ENCODE measurements around the gene GPAT3.

DNA sequence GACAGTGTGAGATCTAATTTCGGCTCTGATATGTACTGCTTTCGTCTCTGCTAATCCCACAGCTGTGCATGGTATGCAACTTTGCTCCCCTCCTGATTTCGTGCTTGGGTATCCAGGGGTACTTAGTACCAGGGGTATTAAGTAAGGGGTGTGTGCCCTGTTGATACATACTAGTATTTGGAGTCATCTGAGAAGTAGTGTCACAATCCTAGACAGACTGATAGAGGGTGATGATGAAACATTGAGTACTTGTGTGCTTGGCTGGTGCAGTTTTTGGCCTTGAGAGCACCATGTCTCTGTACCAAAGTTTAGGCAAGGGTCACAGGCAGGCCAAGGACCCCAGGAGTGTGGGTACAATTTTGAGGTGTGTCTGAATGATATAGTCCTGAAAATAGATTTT, 10.9 kb downstream of the GPAT3 start:
- TF ChIP-seq ZNF707 (tag by site-specific recombination; IDR thresholded peaks at IDR 0.05): no peak
- TF ChIP-seq, protein P1, sequence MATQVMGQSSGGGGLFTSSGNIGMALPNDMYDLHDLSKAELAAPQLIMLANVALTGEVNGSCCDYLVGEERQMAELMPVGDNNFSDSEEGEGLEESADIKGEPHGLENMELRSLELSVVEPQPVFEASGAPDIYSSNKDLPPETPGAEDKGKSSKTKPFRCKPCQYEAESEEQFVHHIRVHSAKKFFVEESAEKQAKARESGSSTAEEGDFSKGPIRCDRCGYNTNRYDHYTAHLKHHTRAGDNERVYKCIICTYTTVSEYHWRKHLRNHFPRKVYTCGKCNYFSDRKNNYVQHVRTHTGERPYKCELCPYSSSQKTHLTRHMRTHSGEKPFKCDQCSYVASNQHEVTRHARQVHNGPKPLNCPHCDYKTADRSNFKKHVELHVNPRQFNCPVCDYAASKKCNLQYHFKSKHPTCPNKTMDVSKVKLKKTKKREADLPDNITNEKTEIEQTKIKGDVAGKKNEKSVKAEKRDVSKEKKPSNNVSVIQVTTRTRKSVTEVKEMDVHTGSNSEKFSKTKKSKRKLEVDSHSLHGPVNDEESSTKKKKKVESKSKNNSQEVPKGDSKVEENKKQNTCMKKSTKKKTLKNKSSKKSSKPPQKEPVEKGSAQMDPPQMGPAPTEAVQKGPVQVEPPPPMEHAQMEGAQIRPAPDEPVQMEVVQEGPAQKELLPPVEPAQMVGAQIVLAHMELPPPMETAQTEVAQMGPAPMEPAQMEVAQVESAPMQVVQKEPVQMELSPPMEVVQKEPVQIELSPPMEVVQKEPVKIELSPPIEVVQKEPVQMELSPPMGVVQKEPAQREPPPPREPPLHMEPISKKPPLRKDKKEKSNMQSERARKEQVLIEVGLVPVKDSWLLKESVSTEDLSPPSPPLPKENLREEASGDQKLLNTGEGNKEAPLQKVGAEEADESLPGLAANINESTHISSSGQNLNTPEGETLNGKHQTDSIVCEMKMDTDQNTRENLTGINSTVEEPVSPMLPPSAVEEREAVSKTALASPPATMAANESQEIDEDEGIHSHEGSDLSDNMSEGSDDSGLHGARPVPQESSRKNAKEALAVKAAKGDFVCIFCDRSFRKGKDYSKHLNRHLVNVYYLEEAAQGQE (tag by site-specific recombination; IDR thresholded peaks at IDR 0.05): no peak
- TF ChIP-seq ZNF48 (tag by site-specific recombination; IDR thresholded peaks at IDR 0.05): no peak
- TF ChIP-seq, protein P2, sequence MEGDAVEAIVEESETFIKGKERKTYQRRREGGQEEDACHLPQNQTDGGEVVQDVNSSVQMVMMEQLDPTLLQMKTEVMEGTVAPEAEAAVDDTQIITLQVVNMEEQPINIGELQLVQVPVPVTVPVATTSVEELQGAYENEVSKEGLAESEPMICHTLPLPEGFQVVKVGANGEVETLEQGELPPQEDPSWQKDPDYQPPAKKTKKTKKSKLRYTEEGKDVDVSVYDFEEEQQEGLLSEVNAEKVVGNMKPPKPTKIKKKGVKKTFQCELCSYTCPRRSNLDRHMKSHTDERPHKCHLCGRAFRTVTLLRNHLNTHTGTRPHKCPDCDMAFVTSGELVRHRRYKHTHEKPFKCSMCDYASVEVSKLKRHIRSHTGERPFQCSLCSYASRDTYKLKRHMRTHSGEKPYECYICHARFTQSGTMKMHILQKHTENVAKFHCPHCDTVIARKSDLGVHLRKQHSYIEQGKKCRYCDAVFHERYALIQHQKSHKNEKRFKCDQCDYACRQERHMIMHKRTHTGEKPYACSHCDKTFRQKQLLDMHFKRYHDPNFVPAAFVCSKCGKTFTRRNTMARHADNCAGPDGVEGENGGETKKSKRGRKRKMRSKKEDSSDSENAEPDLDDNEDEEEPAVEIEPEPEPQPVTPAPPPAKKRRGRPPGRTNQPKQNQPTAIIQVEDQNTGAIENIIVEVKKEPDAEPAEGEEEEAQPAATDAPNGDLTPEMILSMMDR (tag by site-specific recombination; IDR thresholded peaks at IDR 0.05): no peak
- no peak for TF ChIP-seq ZBTB17 (tag by site-specific recombination; IDR thresholded peaks at IDR 0.05)
- no peak for TF ChIP-seq ZNF837 (tag by site-specific recombination; IDR thresholded peaks at IDR 0.05)
- TF ChIP-seq YY1 (tag by site-specific recombination; IDR thresholded peaks at IDR 0.05): no peak
- TF ChIP-seq ZBTB21 (tag by site-specific recombination; IDR thresholded peaks at IDR 0.05): no peak
- no peak for TF ChIP-seq SETDB1 (IDR thresholded peaks at IDR 0.05; ENCODE audit: insufficient read length, low read length)
- TF ChIP-seq, protein P3, sequence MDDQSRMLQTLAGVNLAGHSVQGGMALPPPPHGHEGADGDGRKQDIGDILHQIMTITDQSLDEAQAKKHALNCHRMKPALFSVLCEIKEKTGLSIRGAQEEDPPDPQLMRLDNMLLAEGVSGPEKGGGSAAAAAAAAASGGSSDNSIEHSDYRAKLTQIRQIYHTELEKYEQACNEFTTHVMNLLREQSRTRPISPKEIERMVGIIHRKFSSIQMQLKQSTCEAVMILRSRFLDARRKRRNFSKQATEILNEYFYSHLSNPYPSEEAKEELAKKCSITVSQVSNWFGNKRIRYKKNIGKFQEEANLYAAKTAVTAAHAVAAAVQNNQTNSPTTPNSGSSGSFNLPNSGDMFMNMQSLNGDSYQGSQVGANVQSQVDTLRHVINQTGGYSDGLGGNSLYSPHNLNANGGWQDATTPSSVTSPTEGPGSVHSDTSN (CRISPR knock-in tag; IDR thresholded peaks at IDR 0.05): no peak
- TF ChIP-seq GLIS2 (tag by site-specific recombination; IDR thresholded peaks at IDR 0.05): no peak
